Measurements from ENCODE around the gene LMTK2.
"Not testable (repeated sequence)": the region's sequence is repeated elsewhere in the genome, so short reads cannot be mapped to it uniquely, and the experiment has no call there.

Gene LMTK2

DNA sequence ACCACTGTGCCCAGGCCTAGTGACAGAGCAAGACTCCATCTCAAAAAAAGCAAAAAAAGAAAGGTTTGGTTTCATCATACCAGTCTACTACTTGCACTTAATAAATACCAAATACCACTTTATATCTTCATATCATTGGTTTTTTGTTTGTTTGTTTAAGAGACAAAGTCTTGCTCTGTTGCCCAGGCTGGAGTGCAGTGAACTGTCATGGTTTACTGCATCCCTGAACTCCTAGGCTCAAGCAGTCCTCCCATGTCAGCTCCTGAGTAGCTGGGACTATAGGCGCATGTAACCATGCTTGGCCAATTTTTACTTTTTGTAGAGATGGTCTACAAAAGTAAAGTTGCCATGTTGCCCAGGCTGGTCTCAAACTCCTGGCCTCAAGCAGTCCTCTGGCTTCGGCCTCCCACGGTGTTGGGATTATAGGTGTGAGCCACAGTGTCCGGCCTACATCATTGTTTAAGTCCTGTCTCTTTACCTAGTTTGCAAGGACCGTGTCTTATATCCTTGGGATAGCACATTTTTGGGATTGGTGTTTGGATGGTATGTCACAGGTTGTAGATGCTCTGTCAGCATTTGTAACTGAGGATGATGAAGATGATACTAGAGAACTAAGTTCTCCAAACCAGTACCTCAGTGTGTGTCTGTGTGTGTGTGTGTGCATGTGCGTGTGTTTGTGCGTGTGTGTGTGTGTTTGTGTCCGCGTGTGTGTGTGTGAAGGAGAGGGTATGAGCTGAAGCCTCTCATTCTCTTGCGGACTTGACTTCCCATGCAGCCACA lies 9.3 kb downstream of the LMTK2 start:
- no peak for TF ChIP-seq JUND (IDR thresholded peaks at IDR 0.05; ENCODE audit: low read depth)
- in situ Hi-C loops (cut with HindIII; ENCODE audit: low pct_unique_long_range_greater_than_20kb, low sequenced_read_pairs): no loop called here
- DNase-seq (ENCODE audit: low read depth in 1 of 2, low spot score in 1 of 2): no peak

DNA sequence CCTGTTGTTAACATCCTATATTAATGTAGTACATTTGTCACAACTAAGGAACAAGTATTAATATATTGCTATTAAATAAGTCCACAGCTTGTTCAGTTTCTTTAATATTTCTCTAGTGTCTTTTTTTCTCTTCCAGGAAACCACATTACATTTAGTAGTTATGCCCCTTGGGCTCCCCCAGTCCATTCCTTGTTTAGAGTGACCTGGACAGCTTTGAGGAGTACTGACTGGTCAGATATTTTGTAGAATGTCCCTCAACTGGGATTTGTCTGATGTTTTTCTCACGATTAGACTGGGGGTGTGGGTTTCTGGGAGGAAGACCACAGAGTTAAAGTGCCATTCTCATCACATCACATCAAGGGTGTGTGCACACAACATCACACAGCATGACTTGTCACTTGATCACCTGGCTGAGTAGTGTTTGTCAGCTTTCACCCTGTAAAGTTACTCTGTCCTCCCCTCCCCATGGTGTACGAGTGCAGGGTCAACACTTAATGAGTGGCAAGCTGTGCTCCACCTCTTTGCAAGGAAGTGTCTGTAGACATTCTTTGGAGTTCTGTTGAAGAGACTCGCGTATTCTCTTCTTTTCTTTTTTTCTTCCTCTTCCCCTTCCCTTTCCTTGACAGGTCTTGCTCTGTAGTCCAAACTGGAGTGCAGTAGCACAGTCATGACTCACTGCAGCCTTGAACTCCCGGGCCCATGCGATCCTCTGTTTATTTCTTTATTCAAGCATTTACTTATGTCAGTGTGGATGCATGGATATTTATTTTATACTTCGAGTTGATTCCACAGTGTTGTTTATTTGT lies 10.2 kb downstream of the LMTK2 start:
- in situ Hi-C loops (cut with HindIII; ENCODE audit: low pct_unique_long_range_greater_than_20kb, low sequenced_read_pairs): no loop called here
- DNase-seq (ENCODE audit: low read depth in 1 of 2, low spot score in 1 of 2): no peak
- TF ChIP-seq JUND (IDR thresholded peaks at IDR 0.05; ENCODE audit: low read depth): no peak

DNA sequence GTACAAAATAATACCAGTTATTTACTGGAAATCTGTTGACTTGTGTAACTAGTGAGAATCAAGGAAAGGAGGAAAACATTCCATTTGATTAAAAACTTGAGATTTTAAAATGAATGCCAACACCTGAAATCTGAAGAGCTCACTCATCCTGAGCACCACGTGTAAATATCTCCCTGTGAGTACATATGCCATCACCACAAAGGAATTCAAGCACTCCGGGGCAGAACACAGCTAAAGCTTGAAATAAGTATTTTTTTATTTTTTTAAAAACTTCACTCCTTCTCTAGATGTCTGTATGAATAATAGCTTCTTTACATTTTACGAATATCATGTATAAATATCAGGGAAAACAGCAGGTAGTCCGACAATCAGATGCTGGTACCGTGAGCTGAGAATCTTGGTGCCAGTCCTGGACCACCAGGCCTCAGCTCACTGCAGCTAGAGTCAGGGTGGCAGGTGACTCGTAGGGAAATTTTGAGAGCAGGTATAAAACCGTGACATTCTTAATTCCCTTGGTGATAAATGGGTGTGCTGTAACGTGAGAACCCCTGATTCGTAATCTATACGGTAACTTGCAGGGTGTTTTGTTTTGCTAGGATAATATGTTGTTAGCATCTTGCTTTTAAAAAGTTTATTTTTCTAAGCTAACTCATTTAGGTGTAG lies 12.7 kb downstream of the LMTK2 start:
- in situ Hi-C loops (cut with HindIII; ENCODE audit: low pct_unique_long_range_greater_than_20kb, low sequenced_read_pairs): no loop called here
- no peak for DNase-seq (ENCODE audit: low read depth in 1 of 2, low spot score in 1 of 2)
- no peak for TF ChIP-seq JUND (IDR thresholded peaks at IDR 0.05; ENCODE audit: low read depth)

DNA sequence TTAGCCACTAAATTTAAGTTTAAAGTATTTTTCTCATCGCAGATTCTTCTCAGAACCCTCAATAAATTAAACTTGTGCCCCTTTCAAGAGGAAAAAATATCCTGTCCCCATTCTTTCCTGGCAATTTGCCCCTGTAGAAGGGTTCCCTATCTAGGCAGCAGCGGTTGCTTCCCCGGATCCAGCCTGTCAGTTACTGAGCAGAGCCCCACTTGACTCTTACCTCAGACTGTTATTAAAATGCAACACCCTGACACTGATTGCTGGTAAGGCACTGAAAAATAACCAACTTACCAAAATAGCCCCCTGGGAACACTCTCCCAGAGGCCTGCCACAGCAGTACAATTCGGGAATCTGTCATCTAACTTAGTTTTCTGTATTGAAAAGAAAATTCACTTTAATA lies 13.9 kb downstream of the LMTK2 start:
- DNase-seq (ENCODE audit: low read depth in 1 of 2, low spot score in 1 of 2): no peak
- in situ Hi-C loops (cut with HindIII; ENCODE audit: low pct_unique_long_range_greater_than_20kb, low sequenced_read_pairs): no loop called here
- TF ChIP-seq JUND (IDR thresholded peaks at IDR 0.05; ENCODE audit: low read depth): no peak

DNA sequence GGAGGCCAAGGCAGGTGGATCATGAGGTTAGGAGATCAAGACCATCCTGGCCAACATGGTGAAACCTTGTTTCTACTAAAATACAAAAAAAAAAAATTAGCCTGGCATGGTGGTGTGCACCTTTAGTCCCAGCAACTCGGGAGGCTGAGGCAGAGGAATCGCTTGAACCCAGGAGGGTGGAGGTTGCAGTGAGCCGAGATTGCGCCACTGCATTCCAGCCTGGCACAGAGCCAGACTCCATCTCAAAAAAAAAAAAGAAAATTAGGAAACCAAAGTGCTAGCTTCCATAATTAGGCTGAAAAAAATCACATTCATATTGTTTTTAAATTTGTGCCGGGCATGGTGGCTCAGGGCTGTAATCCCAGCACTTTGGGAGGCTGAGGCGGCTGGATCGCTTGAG lies 14.7 kb downstream of the LMTK2 start:
- DNase-seq (ENCODE audit: low read depth in 1 of 2, low spot score in 1 of 2); in situ Hi-C loops (cut with HindIII; ENCODE audit: low pct_unique_long_range_greater_than_20kb, low sequenced_read_pairs): not testable (repeated sequence)

DNA sequence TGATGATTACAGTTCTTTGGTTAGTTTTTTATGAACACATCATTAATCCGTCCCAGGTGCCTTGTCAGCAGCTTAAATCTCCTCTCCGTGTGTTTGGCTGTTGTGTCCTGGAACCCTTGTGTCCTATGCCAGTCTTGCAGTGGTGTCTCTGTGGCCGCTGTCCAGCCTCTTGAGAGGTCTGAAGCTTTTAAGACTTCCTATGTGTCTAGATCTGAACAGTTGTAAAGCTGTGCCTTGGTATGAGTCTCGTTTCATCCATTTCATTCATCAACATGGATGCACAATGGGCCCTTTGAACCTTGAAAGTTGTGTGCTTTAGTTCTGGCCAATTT lies 16.7 kb downstream of the LMTK2 start:
- in situ Hi-C loops (cut with HindIII; ENCODE audit: low pct_unique_long_range_greater_than_20kb, low sequenced_read_pairs): no loop called here
- DNase-seq (ENCODE audit: low read depth in 1 of 2, low spot score in 1 of 2): peak in 1 of 2 experiments; percentile 29
- TF ChIP-seq JUND (IDR thresholded peaks at IDR 0.05; ENCODE audit: low read depth): no peak

DNA sequence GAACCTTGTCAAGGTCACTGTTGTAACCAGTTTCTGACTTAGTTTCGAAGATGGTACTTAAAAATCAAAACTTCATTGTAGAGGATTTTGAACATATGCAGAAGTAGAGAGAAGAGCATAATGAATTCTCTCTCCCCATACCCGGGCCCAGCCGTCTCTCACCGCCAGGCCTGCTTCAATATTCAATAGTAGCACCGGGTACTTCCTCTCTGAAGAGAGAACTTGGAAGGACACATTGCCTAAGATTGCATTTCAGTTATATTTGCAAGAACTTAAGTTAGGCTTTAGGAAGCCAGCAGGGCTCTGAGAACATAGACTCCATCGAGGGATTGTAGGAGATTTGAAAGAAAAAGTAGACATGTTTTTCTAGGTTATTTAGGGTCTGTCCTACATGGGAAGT lies 19.1 kb downstream of the LMTK2 start:
- no peak for TF ChIP-seq JUND (IDR thresholded peaks at IDR 0.05; ENCODE audit: low read depth)
- in situ Hi-C loops (cut with HindIII; ENCODE audit: low pct_unique_long_range_greater_than_20kb, low sequenced_read_pairs): no loop called here
- DNase-seq (ENCODE audit: low read depth in 1 of 2, low spot score in 1 of 2): no peak

DNA sequence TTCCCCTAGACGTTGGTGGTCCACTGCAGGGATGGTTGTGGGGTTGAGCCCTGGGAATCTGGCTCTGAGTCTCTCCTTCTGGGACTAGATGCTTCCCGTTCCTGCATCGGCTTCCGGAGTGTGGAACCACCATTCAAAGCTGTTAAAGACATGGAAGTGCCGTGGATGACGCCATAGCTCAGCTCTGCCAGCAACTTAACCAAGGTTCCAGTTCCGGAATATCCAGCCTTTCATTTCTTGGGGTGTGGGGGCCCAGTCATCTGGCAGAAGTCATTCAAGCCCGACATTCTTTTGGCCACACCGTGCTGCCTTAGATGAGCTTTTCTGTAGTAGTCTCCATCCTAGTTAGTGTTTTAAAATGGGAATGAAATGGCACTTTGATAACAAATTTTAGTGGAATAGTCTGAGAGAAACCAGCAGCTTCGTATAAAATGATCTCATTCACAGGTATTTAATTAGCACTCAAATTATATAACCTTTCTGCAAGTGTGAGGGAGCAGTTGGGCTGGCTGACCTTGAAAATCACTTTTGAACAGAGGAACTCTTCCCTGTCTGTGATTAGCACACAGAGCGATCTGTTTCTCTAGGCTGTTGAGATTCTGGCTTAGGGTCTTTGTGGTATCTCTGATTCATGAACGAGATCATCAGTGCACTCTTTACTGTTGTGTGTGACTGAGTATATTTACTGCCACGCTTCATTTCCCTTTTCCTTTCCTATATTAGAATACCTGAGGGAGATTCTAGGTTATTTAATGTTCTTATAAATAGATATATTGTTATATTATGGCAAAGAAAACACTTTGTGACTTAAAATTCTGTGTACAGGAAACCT lies 19.9 kb downstream of the LMTK2 start:
- in situ Hi-C loops (cut with HindIII; ENCODE audit: low pct_unique_long_range_greater_than_20kb, low sequenced_read_pairs): no loop called here
- no peak for DNase-seq (ENCODE audit: low read depth in 1 of 2, low spot score in 1 of 2)
- TF ChIP-seq JUND (IDR thresholded peaks at IDR 0.05; ENCODE audit: low read depth): no peak

DNA sequence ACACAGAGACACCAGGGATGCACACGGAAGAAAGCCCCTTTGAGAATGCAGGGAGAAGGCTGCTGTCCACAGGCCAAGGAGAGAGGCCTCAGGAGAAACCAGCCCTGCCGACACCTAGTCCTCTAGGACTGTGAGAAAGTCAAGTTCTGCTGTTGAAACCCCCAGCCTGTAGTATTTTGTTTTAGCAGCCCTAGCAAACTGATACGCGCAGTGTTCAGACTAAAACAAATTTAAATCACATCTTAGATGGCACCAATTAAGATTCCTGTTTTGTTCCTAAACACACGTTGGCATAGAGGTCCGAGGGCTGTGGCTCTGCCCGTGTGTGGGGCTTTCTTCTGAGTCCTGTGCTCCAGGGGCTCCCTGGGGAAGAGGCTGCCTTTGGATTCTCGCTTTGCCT lies 21.7 kb downstream of the LMTK2 start:
- in situ Hi-C loops (cut with HindIII; ENCODE audit: low pct_unique_long_range_greater_than_20kb, low sequenced_read_pairs): no loop called here
- TF ChIP-seq JUND (IDR thresholded peaks at IDR 0.05; ENCODE audit: low read depth): no peak
- no peak for DNase-seq (ENCODE audit: low read depth in 1 of 2, low spot score in 1 of 2)

DNA sequence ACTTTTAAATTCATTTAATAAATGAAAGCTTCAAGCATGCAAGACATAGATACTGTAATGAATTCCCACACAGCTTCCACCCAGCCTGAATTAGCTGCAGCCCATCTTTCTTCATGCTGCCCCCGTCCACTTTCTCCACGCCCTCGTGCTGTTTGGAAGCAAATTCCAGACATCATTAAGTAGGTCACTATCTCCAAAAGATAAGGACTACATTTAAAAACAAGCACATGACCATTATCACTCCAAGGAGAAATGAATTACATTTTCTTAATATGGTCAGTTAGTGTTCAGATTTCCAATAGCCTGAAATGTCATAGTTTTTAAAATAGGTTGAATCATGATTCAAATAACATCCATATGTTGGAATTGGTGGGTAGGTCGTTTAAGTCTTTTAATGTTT lies 24.3 kb downstream of the LMTK2 start:
- in situ Hi-C loops (cut with HindIII; ENCODE audit: low pct_unique_long_range_greater_than_20kb, low sequenced_read_pairs): no loop called here
- no peak for TF ChIP-seq JUND (IDR thresholded peaks at IDR 0.05; ENCODE audit: low read depth)
- no peak for DNase-seq (ENCODE audit: low read depth in 1 of 2, low spot score in 1 of 2)

DNA sequence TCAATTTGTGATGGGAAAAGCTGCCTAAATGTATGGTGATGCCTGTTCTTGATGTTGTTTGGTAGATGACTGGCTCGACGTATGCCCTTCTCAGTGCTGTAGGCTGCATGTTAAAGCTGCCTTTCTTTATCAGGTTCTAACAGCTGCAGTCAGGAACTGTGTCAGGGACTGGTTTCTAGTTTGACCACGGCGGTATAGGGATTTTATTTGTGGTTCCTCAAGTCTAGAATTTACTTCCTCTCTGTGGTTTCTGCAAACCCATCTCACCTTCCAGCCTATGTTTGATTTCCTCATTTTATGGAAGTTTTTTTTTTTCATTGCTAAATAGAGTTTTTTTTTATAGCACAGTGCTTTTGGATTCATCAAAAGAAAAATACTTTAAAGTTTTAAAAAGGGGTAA lies 26.5 kb downstream of the LMTK2 start:
- TF ChIP-seq JUND (IDR thresholded peaks at IDR 0.05; ENCODE audit: low read depth): no peak
- no peak for DNase-seq (ENCODE audit: low read depth in 1 of 2, low spot score in 1 of 2)
- in situ Hi-C loops (cut with HindIII; ENCODE audit: low pct_unique_long_range_greater_than_20kb, low sequenced_read_pairs): no loop called here

DNA sequence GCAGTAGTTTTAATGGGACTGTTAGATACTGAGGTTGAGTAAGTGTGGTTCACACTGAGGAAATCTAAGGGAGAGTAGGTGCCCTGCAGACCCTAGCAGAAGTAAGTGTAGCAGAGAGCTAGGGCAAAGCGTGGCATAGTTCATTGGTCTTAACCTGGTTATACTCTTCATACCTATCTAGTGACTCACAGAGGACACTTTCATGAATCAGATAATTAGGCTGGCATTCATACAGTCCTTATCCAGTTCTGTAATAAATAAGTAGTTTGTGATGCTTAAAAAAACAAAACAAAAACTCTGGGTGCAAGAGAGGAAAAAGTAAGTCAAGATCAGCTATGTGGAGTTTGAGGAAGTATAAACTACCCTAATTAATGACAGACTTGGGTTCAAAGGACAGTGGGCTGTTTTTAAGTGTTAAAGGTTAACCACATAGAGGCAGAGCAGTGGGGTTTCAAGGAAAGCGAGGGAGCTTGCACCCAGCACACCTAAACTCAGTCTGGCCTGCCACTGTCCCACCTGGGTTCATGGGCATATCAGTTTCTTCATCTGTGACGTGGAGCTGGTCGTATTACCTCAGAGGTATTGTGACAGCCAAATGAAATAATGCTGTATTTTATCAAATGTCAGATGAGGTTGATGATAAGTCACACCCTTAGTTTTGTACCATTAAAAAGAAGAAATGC lies 27.1 kb downstream of the LMTK2 start:
- in situ Hi-C loops (cut with HindIII; ENCODE audit: low pct_unique_long_range_greater_than_20kb, low sequenced_read_pairs): no loop called here
- DNase-seq (ENCODE audit: low read depth in 1 of 2, low spot score in 1 of 2): no peak
- no peak for TF ChIP-seq JUND (IDR thresholded peaks at IDR 0.05; ENCODE audit: low read depth)

All from T47D (cell line).